HG02610 (cell line): Measurements from ENCODE around the gene FAM229B.
"Not testable (repeated sequence)": the region's sequence is repeated elsewhere in the genome, so short reads cannot be mapped to it uniquely, and the experiment has no call there.

Source experiments
- ATAC-seq: cut with Tn5 transposase; IDR thresholded peaks from one replicate; pipeline ENCODE4 v1.9.1; 2021; ENCODE audit warnings: mild to moderate bottlenecking, moderate library complexity; ENCODE audit not compliant: unreplicated experiment

Gene FAM229B

GRCh38 chr6:112062966-112063365 lies 24.4 kb upstream of the FAM229B start:
- no peak for ATAC-seq

- no peak for ATAC-seq
These were observed 21.9 kb upstream of the FAM229B start for GRCh38 chr6:112065426-112065986.

GRCh38 chr6:112066606-112067005 lies 20.8 kb upstream of the FAM229B start:
- ATAC-seq, result no peak

- no peak for ATAC-seq
These were observed 5.8 kb upstream of the FAM229B start for GRCh38 chr6:112081569-112081968.

GRCh38 chr6:112085286-112086065 lies 1.9 kb upstream of the FAM229B start:
- ATAC-seq, result no peak

GRCh38 chr6:112086744-112087135 lies 651 bp upstream of the FAM229B start:
- peak; percentile 17 for ATAC-seq

GRCh38 chr6:112087916-112088315 lies 525 bp downstream of the FAM229B start:
- ATAC-seq, result peak; percentile 1

- ATAC-seq, result no peak
These were observed 9.5 kb downstream of the FAM229B start for GRCh38 chr6:112096901-112097300.

GRCh38 chr6:112100561-112100960 lies 13.2 kb downstream of the FAM229B start:
- ATAC-seq, result no peak

GRCh38 chr6:112106026-112106425 lies 18.6 kb downstream of the FAM229B start:
- ATAC-seq, result not testable (repeated sequence)

GRCh38 chr6:112106562-112106961 lies 19.2 kb downstream of the FAM229B start:
- ATAC-seq, result no peak

GRCh38 chr6:112109262-112109661 lies 21.9 kb downstream of the FAM229B start:
- no peak for ATAC-seq

GRCh38 chr6:112113431-112113830 lies 26.0 kb downstream of the FAM229B start:
- no peak for ATAC-seq

- ATAC-seq, result no peak
These were observed 26.5 kb downstream of the FAM229B start for GRCh38 chr6:112113918-112114317.

- no peak for ATAC-seq
These were observed 27.3 kb downstream of the FAM229B start for GRCh38 chr6:112114577-112115223.

- ATAC-seq, result no peak
These were observed 28.8 kb downstream of the FAM229B start for GRCh38 chr6:112116221-112116620.

GRCh38 chr6:112117554-112117953 lies 30.2 kb downstream of the FAM229B start:
- no peak for ATAC-seq

- no peak for ATAC-seq
These were observed 30.6 kb downstream of the FAM229B start for GRCh38 chr6:112118034-112118433.

- ATAC-seq, result no peak
These were observed 35.4 kb downstream of the FAM229B start for GRCh38 chr6:112122756-112123155.

GRCh38 chr6:112123982-112124381 lies 36.6 kb downstream of the FAM229B start:
- no peak for ATAC-seq

- ATAC-seq, result no peak
These were observed 40.8 kb downstream of the FAM229B start for GRCh38 chr6:112128208-112128607.

GRCh38 chr6:112130878-112131277 lies 43.5 kb downstream of the FAM229B start:
- no peak for ATAC-seq
